GM18858 (cell line): ENCODE measurements around the gene SLC27A1.
"Not testable (repeated sequence)": the region's sequence is repeated elsewhere in the genome, so short reads cannot be mapped to it uniquely, and the experiment has no call there.

ENCODE experiments used
- ATAC-seq: cut with Tn5 transposase; IDR thresholded peaks from one replicate; pipeline ENCODE4 v1.9.1; 2021; ENCODE audit not compliant: unreplicated experiment

SLC27A1 gene

DNA sequence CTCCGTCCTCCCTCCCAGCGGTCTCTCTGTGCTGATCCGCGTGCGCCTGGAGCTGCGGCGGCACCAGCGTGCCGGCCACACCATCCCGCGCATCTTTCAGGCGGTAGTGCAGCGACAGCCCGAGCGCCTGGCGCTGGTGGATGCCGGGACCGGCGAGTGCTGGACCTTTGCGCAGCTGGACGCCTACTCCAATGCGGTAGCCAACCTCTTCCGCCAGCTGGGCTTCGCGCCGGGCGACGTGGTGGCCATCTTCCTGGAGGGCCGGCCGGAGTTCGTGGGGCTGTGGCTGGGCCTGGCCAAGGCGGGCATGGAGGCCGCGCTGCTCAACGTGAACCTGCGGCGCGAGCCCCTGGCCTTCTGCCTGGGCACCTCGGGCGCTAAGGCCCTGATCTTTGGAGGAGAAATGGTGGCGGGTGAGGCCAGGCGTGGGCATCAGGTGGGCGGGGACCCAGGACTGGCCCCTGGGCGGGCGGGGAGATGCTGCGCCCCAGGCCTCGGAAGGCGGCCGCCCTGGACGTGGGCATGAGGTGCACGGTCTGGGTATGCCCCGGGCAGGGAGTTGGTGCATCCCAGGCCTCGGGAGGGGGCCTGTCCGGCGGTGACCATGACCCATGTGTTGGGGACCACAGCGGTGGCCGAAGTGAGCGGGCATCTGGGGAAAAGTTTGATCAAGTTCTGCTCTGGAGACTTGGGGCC lies 16.4 kb downstream of the SLC27A1 start:
- ATAC-seq, result no peak

DNA sequence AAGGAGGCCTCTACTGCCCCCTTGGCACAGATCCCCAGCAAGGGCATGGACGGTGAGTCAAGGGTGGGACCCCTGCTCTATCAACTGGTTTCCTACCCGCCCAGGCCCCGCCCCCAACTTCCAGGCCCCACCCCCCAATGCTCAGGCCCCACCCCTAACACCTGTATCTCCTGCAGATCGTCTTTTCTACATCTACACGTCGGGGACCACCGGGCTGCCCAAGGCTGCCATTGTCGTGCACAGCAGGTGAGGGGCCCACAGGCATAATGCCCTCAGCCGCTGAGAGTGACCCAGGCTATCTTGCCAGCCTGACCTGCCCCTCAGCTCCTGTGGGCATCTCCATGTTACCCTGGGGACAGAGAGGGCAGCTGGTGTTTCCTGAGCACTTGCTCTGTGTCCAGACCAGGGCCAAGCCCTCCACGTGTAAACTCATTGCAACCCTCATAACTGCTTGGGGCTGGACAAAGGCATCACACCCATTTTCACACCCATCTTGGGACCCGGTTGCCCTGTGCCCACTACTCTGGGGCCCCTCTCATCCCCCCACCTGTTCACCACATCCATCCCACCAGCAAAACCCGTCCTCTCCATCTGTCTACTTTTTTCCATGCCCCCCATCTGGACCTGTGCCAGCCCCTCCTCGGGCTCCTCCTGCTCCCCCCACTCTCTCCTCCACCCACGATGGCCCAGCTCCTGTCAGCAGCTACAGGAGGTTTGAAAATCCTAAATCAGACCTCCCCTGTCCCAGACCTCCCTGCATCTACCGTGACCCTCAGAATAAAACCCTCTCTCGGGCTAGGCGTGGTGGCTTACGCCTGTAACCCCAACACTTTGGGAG lies 17.2 kb downstream of the SLC27A1 start:
- ATAC-seq, result no peak

DNA sequence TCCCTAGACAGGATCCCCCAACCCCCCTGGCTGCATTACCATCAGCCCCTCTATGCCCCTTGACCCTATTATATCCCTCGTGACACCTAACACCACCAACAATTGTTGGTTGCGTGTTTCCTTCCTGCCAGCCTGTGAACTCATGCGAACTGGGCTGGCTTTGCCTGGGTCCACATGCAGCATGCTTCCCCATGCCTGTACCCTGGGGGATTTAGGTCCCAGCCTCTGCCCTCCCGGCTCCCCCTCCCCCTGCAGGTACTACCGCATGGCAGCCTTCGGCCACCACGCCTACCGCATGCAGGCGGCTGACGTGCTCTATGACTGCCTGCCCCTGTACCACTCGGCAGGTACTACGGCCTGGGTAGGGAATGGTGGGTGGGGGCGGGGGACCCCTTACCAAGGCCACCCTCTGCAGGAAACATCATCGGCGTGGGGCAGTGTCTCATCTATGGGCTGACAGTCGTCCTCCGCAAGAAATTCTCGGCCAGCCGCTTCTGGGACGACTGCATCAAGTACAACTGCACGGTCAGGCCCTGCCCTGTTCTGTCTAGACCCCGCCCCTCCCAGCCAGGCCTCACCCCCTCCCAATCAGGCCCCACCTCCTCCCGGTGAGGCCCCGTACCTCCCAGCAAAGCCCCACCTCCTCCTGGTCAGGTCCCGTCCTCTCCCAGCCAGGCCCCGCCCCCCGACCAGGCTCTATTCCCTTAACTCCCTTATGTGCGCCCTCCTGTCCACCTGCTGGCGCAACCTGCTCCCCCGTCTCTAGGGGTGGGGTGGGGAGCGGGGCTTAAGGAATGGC lies 18.5 kb downstream of the SLC27A1 start:
- no peak for ATAC-seq

DNA sequence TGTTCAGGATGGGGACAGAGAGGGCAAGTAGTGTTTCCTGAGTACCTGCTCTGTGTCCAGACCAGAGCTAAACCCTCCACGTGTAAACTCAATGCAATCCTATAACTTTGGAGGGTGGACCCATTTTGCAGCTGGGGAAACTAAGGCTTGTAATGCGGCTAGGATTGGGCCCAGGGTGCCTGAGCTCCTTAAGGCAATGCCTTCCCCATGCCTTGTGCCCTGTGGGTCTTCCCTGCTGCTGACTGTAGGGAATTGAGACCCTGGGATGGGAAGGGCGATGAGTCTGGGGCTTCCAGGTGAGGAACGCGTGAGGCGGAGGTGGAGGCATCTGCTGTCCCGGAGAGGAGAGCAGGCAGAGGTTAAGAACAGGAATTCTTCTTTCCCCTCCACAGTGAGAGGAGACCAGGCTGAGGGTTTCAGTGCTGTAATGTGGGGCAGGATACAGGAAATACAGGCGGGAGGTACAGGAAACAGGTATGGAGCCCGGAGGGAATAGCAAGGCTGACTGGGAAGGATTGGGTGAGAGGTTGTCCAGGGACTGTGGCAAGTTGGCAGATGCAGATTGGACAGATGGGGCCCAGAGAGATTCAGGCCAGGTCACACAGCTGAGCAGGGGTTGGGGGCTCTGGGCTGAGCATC lies 19.2 kb downstream of the SLC27A1 start:
- ATAC-seq, result no peak

DNA sequence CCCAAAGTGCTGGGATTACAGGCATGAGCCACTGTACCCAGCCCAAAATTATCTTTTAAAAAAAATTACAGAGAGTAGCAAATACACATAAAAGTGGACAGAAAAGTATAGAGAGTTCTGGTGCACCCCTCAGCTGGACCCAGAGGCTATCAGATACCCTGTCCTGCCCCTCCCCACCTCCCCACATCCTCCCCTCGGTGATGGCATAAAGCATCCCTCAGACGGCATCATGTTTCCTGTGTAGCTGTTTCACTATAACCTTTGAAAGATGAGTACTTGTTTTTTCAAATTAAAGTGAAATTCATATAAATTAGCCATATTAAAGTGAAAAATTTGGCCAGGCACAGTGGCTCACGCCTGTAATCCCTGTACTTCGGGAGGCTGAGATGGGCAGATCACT lies 20.1 kb downstream of the SLC27A1 start:
- no peak for ATAC-seq

DNA sequence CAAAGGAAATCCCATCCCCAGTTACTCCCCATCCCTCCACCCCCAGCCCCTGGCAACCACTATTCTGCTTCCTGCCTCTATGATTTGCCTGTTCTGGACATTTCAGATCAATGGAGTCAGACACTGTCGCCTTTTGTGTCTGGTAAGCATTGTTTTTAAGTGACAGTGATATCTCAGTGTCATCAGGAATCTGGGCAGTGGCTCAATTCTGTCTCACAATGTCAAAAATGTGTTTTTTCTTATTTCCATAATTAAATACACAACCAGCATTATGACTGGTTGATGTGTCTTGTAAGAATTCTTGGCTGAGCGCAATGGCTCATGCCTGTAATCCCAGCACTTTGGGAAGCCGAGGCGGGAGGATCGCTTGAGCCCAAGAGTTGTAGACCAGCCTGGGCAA lies 21.0 kb downstream of the SLC27A1 start:
- no peak for ATAC-seq

DNA sequence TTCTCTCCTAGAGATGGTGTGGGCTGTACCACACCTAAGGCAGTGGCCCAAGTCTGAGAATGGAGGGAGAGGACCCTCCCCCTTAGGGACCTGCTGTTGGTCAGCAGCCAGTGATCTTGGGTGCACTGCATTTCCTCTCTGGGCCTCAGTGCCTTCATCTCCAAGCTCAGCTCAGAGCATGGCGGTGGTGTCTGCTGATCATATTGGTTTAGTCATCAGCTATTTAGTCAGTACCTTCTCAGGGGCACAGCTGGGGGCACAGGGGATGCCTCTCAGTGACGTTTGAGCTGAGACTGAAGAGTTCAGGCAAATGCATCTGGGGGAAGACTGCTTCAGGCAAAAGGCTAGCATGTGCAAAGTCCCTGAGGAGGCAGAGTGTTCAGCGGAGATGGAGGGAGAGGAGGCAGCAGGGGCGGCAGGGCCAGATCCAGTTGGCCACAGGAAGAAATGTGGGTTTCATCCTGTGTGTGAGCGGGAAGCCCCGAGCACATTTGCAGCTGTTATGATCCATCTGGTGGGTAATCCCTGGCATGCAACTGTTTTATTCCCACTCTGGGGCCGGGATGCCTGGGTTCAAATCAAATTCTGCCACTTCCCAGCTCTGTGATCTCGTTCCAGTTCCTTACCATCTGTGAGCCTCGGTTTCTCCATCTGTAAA lies 25.4 kb downstream of the SLC27A1 start:
- ATAC-seq, result no peak

DNA sequence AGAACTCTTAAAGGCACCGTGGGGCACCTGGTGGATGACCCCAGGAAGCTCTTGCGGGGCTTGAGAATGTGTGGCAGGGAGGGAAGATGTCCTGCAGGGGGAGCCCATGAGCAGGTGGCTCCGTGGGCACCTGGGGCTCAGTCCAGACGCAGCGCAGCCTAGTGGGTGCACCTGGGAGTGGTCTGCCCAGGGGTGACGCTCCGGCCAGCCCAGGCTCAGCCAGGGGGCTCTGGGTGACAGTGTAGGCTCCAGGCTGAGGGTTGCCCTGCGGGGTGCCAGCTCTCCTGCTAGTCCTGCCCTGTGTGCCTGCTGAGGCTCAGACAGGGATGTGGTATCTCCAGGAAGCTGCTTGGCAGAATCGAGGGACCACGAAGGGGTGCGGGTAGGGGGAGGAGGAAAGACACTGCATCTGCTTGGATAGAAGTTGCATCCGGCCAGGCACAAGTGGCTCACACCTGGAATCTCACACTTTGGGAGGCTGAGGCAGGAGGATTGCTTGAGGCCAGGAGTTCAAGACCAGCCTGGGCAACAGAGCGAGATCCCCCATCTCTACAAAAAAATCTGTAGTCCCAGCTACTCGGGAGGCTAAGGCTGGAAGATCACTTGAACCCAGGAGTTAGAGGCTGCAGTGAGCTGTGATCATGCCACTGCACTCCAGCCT lies 26.1 kb downstream of the SLC27A1 start:
- no peak for ATAC-seq

DNA sequence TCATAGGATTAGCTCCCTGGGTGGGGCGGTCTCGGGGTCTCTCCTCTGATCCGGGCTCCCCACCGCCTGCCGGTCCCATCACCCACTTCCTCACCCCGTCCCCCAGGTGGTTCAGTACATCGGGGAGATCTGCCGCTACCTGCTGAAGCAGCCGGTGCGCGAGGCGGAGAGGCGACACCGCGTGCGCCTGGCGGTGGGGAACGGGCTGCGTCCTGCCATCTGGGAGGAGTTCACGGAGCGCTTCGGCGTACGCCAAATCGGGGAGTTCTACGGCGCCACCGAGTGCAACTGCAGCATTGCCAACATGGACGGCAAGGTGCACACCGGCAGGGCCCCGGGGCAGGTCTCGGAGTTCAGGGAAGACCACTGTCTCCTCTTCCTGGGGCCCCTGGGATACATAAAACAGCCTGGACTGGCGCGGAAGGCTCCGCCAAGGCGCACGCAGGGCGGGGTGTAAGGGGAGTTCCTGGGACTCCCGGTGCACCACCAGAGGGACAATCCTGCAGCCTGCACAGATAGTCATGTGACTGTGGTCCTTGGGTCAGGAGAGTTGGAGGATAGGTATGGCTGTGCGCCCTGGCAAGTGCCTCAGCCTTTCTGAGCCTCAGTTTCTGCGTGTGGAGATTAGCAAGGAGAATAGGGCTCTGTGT lies 26.9 kb downstream of the SLC27A1 start:
- ATAC-seq, result no peak

DNA sequence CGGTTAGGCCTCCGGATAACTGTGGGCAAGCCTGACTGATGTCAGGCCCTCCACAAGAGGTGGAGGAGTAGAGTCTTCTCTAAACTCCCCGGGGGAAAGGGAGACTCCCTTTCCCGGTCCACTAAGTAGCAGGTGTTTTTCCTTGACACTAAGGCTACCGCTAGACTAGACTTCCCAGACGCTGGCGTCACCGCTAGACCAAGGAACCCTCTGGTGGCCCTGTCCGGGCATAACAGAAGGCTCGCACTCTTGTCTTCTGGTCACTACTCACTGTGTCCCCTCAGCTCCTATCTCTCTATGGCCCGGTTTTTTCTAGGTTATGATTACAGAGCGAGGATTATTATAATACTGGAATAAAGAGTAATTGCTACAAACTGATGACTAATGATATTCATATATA lies 28.7 kb downstream of the SLC27A1 start:
- not testable (repeated sequence) for ATAC-seq

DNA sequence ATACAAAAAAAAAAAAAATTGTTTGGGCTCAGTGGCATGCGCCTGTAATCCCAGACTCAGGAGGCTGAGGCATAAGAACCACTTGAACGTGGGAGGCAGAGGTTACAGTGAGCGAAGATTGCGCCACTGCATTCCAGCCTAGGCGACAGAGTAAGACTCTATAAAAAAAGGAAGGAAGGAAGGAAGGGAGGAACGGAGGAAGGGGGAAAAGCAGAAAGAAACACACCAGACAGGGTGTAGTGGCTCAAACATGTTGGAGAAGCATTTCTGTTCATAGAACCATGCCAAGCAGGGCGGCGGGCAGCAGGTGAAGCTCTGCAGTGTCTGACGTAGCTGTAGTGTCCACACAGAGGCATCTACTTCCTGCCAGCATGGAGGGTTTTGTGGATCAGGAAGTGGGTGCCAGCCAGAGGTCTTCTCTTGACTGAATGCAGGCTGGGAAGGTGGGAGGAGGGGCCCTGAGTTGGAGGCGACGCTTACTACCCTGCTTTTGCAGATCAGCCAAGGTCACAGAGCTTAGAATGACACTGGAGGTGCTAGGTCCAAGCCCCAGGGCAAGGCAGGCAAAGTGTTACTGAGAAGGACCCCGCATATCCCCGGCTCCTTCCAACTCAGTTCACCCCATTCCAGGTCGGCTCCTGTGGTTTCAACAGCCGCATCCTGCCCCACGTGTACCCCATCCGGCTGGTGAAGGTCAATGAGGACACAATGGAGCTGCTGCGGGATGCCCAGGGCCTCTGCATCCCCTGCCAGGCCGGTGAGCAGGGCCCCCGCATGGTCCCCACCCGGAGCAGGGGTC lies 29.5 kb downstream of the SLC27A1 start:
- ATAC-seq, result no peak

DNA sequence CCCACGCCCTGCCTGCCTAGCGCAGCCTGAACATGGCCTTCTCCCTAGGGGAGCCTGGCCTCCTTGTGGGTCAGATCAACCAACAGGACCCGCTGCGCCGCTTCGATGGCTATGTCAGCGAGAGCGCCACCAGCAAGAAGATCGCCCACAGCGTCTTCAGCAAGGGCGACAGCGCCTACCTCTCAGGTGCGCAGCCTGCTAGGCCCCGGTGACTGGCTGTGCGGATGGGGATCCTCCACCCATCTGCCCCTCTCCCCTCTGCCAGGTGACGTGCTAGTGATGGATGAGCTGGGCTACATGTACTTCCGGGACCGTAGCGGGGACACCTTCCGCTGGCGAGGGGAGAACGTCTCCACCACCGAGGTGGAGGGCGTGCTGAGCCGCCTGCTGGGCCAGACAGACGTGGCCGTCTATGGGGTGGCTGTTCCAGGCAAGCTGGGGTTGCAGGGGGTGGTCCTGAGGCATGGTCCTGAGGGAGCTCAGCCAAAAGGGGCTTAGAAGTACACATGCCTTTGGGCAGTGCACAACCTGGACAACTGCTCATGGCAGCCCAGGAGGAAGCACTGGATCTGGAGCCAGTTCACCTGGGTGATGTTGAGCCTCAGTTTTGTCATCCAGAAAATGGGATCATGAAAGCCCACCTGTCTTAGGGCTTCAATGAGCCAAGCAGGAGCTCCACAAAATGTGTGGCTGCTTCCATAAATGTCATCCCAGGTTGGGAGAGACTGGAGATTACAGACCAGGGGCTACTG lies 30.3 kb downstream of the SLC27A1 start:
- ATAC-seq, result no peak

DNA sequence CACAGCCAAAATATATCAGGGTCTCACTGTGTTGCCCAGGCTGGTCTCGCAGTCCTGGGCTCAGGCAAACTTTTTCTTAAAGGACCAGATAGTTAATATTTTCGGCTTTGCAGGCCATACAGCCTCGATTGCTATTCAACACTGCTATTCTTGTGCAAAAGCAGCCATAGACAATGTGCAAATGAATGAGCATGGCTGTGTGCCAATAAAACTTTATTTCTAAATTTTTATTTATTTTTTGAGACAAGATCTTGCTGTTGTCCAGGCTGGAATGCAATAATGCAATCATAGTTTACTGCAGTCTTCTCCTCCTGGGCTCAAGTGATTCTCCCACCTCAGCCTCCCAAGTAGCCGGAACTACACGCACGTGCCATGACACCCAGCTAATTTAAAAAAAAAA lies 32.9 kb downstream of the SLC27A1 start:
- no peak for ATAC-seq

DNA sequence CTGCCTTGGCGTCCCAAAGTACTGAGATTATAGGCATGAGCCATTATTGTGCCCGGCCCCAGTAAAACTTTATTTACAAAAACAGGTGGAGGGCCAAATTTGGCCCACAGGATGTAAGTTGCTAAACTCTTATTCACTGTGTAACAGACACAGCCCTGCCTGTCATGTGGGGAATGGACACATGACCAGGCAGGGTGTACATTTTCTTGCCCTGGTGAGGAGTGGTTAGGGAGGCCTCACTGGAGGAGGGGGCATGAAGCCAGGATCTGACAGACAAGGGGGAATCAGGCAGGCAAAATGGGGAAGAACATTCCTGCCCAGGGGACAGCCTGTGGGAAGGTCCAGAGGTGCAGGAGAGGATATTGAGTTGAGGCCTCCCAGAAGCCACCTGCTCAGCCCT lies 33.7 kb downstream of the SLC27A1 start:
- no peak for ATAC-seq

DNA sequence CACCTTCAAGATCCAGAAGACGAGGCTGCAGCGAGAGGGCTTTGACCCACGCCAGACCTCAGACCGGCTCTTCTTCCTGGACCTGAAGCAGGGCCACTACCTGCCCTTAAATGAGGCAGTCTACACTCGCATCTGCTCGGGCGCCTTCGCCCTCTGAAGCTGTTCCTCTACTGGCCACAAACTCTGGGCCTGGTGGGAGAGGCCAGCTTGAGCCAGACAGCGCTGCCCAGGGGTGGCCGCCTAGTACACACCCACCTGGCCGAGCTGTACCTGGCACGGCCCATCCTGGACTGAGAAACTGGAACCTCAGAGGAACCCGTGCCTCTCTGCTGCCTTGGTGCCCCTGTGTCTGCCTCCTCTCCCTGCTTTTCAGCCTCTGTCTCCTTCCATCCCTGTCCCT lies 34.1 kb downstream of the SLC27A1 start:
- no peak for ATAC-seq

DNA sequence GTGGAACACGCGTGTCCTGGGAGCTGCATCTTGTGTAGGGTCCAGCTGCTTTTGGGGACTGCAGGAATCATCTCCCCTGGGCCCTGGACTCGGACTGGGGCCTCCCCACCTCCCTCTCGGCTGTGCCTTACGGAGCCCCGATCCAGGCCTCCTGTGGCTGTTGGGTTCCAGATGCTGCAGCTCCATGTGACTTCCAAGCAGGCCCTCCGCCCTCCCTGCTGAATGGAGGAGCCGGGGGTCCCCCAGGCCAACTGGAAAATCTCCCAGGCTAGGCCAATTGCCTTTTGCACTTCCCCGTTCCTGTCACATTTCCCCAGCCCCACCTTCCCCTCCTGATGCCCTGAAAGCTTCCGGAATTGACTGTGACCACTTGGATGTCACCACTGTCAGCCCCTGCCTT lies 34.9 kb downstream of the SLC27A1 start:
- no peak for ATAC-seq

DNA sequence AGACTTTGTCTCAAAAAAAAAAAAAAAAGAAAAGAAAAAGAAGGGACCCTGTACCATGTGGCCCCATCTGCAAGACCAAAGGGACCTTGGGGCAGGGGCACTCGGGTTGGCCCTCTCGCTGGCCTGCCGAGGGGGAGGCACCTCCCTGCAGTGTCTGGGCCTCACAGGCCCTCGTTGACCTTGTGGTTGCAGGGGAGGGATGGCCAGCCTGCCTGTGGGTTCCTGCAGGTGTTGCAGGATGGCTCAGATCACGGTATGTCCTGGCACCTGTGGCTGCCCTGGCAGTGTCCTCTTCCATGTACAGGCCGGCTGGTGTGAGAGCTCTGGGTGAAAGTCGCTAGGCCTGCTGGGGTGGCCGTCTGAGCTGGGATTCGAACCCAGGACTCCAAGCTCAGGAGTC lies 36.4 kb downstream of the SLC27A1 start:
- no peak for ATAC-seq

DNA sequence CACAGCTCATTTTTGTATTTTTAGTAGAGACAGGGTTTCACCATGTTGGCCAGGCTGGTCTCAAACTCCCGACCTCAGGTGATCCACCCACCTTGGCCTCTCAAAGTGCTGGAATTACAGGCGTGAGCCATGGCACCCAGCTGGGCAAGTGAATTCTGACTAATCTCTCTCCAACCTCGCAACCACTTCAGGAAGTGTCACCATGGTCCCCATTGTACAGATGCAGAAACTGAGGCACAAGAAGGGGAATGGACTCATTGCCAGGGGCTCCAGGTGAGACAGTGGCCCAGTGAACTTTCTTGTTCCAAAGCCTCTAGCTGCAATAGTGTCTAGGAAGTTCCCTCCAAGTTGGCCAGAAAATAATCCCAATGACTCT lies 38.2 kb downstream of the SLC27A1 start:
- ATAC-seq, result not testable (repeated sequence)
